Right cardiac atrium (tissue), 5 donors: ENCODE results near the gene SYNE2. TPM values are rescaled to one million over a fixed set of nuclear protein-coding genes. Genes with fewer than 3 reads are reported as not detected.
"Not testable (repeated sequence)": the region's sequence is repeated elsewhere in the genome, so short reads cannot be mapped to it uniquely, and the experiment has no call there.

Source experiments
- ATAC-seq, 2 donors: fragments of 200-7000 bp; cut with Tn5 transposase; one replicate each; pipeline versions ENCODE4 v1.8.0 to v1.9.1; 2020; ENCODE audit warnings: moderate library complexity in 2 of 2, mild to moderate bottlenecking in 1 of 2
- DNase-seq, 3 donors: peaks; one replicate each; pipeline ENCODE4 v3.0.0-alpha.2; 2020
- H3K27ac ChIP-seq: one replicate; pipeline ENCODE4 v1.5.1; 2013; ENCODE audit warnings: mild to moderate bottlenecking, low read length, control low read depth, moderate library complexity
- H3K27me3 ChIP-seq: one replicate; pipeline ENCODE4 v1.6.1; 2013; ENCODE audit not compliant: control insufficient read depth, insufficient read depth
- H3K4me1 ChIP-seq: one replicate; pipeline ENCODE4 v1.6.1; 2013; ENCODE audit warnings: low read length; ENCODE audit not compliant: control insufficient read depth, insufficient read depth
- H3K4me3 ChIP-seq: one replicate; pipeline ENCODE4 v1.5.1; 2013; ENCODE audit warnings: low read length, control low read depth
- H3K9me3 ChIP-seq: one replicate; pipeline ENCODE4 v1.6.1; 2013; ENCODE audit warnings: low read length; ENCODE audit not compliant: control insufficient read depth
- WGBS: extraction: QIAGEN DNeasy Blood & Tissue Kit; methylation state at CpG from one replicate; pipeline ENCODE4 v1.1.7; 2013; 5-methylcytosine and 5-hydroxymethylcytosine counted together
- intact Hi-C, 4 donors: fragments of 100-400 bp; cut with DNase I; formaldehyde crosslinking; loops; one replicate each; pipeline versions ENCODE4 v1.11.0 to v1.14.0; 2022 to 2023
- polyA plus RNA-seq: library from polyadenylated mRNA; stranded (reverse); fragments of 200-250 nt; gene quantifications from one replicate; pipeline ENCODE4 v1.2.3, GENCODE V29; 2013
- total RNA-seq, 4 donors: library from RNA; stranded (reverse); fragmentation: NEBNext Ultra II Directional; extraction: Animal tissue kit (Norgen Biotek cat#: 25700); gene quantifications; one replicate each; pipeline ENCODE4 v1.2.1, GENCODE V29; 2021
- donor health status: healthy with polysubstance abuse.
- donor health status: DM: no; HTN: yes; CAD: no.
- donor health status: DM: no; HTN: no; CAD: no.
- donor health status: DM: no; HTN: yes; CAD: no; lungs with severe emphysema.
- donor health status: DM: yes; HTN: yes; CAD: no.

The SYNE2 gene
- total and polyA plus RNA-seq, 5 donors, result 83.7 to 229 (median 160) TPM

GRCh38 chr14:63870753-63871037 is 17.9 kb downstream of the SYNE2 start:
- 10% methylated on average over 1 of the region's 1 CpG for WGBS
- H3K9me3 ChIP-seq, H3K4me1 ChIP-seq, H3K27me3 ChIP-seq, H3K27ac ChIP-seq, intact Hi-C loops, H3K4me3 ChIP-seq, DNase-seq, ATAC-seq: not testable (repeated sequence)

DNA sequence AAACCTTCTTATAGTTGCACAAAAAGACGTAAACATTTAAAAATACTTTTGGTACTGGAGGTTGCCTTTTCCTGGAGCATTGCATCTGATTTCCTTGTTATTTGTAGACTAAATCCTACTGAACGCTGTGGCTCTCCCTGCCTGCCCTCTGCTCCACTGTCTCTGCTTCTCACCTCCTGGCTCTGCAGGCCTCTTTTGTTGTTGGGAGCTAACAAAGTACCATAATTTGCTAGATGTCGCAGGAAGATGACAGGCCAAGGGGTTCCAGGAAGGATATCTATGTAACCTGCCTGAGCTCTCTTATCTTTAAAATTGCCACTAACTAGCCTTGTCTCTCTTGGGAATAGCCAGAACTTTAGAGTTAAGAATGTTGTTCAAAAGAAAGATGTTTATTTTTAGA is 21.4 kb downstream of the SYNE2 start:
- intact Hi-C loops, result no loop called here
- DNase-seq (no peak), ATAC-seq (peak; percentile 36 to 42)
- H3K27me3 ChIP-seq, result no peaks in the 10 kb centered on the region
- WGBS, result 38% methylated on average over 3 of the region's 3 CpGs
- peaks cover 8% of the 10 kb centered on the region for H3K4me1 ChIP-seq
- no peaks in the 10 kb centered on the region for H3K9me3 ChIP-seq
- H3K27ac ChIP-seq, result peak overlapping the region; percentile 68
- no peak overlapping the region for H3K4me3 ChIP-seq

DNA sequence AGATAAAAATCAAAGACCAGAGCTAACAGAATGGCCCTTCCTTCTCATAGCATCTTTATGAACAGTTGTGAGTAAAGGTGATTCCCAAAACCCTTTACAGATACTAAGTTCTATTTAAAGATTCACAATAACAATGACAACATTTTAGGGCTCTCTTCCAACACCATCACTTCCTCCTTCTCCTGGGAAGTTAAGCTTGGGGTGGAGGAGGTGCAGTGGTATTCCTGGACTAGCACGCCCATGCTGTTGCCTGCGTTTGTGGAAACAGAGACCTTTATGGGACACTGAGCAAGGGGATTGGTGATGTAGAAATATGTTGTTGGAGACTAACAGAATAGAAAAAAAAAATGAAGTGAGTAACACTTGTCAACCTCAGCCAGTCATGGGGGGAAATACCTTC is 22.5 kb downstream of the SYNE2 start:
- ATAC-seq (peak; percentile 67 to 94), DNase-seq (peak in 1 of 3 donors; percentile 23)
- Histone ChIP-seq H3K27ac (no peak overlapping the region), H3K9me3 (no peaks in the 10 kb centered on the region), H3K27me3 (no peaks in the 10 kb centered on the region), H3K4me3 (no peak overlapping the region), H3K4me1 (peaks cover 9% of the 10 kb centered on the region)
- WGBS, result 29% methylated on average over 2 of the region's 2 CpGs
- intact Hi-C loops, result no loop called here

DNA sequence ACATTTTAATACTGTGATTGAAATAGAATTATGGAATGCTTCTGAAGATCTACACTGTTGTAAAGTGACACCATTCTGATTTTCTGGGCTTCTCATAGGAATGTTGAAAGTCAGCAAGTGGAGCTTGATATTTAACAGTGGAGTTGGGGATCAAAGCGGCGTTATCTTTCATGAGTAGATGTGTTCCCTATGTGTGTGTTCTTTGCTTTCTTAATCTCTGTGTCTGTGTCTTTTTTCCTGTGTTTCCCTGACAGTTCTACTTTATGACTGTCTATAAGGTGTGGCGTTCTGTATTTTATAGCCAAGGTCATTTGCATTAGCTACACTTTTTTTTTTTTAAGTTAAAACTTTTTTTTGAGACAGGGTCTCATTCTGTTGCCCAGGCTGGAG is 24.7 kb downstream of the SYNE2 start:
- DNase-seq, result no peak
- Histone ChIP-seq H3K4me1 (peaks cover 9% of the 10 kb centered on the region), H3K27me3 (no peaks in the 10 kb centered on the region), H3K9me3 (no peaks in the 10 kb centered on the region), H3K4me3 (no peak overlapping the region), H3K27ac (peak overlapping the region; percentile 30)
- intact Hi-C loops, result no loop called here
- no peak for ATAC-seq
- 82% methylated on average over 3 of the region's 3 CpGs for WGBS

GRCh38 chr14:63878052-63878451 is 25.2 kb downstream of the SYNE2 start:
- no peak overlapping the region for H3K27ac ChIP-seq
- ATAC-seq (no peak), DNase-seq (no peak)
- H3K9me3 ChIP-seq, result no peaks in the 10 kb centered on the region
- H3K4me1 ChIP-seq, result peaks cover 9% of the 10 kb centered on the region
- WGBS, result 96% methylated on average over 3 of the region's 3 CpGs
- H3K27me3 ChIP-seq, result no peaks in the 10 kb centered on the region
- no peak overlapping the region for H3K4me3 ChIP-seq
- intact Hi-C loops, result no loop called here

DNA sequence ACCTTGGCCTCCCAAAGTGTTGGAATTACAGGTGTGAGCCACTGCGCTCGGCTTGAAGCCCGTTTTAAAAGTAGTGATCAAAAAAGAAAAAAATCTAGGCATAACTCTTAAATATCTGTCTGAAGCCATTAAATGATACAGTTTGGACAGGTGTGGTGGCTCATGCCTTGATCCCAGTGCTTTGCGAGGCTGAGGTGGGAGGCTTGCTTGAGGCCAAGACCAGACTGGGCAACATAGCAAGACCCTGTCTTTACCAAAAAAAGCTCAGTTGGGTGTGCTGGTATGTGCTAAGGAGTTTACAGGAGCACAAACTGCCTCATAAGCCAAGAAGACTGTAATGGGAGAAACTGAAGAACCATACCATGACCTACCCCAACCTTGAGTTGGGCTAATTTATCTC is 26.0 kb downstream of the SYNE2 start:
- 98% methylated on average over 4 of the region's 4 CpGs for WGBS
- Histone ChIP-seq H3K27me3 (no peaks in the 10 kb centered on the region), H3K4me3 (no peak overlapping the region), H3K27ac (no peak overlapping the region), H3K4me1 (peaks cover 8% of the 10 kb centered on the region), H3K9me3 (no peaks in the 10 kb centered on the region)
- DNase-seq (no peak), ATAC-seq (no peak)
- intact Hi-C loops, result no loop called here

- WGBS, result 67% methylated on average over 5 of the region's 5 CpGs
- no peak for DNase-seq
- intact Hi-C loops, result no loop called here
- Histone ChIP-seq H3K27ac (no peak overlapping the region), H3K4me1 (peaks cover 4% of the 10 kb centered on the region), H3K27me3 (no peaks in the 10 kb centered on the region), H3K4me3 (no peak overlapping the region), H3K9me3 (no peaks in the 10 kb centered on the region)
- ATAC-seq, result no peak
Measured at GRCh38 chr14:63881926-63882325, 29.1 kb downstream of the SYNE2 start.

DNA sequence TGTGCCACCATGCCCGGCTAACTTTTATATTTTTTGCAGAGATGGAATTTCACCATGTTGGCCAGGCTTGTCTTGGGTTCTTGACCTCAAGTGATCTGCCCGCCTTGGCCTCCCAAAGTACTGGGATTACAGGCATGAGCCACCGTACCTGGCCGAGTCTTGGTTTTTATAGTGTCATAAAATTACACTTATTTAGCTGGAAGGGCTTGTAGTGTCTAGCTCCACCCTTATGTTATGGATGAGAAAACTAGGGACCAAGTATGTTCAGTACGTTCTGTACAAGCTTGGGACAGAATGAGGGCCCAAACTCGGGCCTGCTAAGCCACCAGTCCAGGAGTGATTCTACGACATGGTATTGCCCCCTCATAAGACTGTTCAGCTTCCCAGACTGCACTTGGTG is 35.1 kb downstream of the SYNE2 start:
- intact Hi-C loops, result no loop called here
- no peak overlapping the region for H3K27ac ChIP-seq
- H3K4me3 ChIP-seq, result no peak overlapping the region
- no peak for ATAC-seq
- H3K9me3 ChIP-seq, result no peaks in the 10 kb centered on the region
- H3K27me3 ChIP-seq, result no peaks in the 10 kb centered on the region
- peaks cover 4% of the 10 kb centered on the region for H3K4me1 ChIP-seq
- WGBS, result 98% methylated on average over 7 of the region's 7 CpGs
- no peak for DNase-seq

- H3K27me3 ChIP-seq, result no peaks in the 10 kb centered on the region
- DNase-seq (no peak), ATAC-seq (no peak)
- H3K4me1 ChIP-seq, result peaks cover 12% of the 10 kb centered on the region
- intact Hi-C loops, result no loop called here
- no peak overlapping the region for H3K4me3 ChIP-seq
- H3K9me3 ChIP-seq, result no peaks in the 10 kb centered on the region
- WGBS, result 75% methylated on average over 1 of the region's 1 CpG
- H3K27ac ChIP-seq, result no peak overlapping the region
Measured at GRCh38 chr14:63890553-63890952, 37.7 kb downstream of the SYNE2 start.

GRCh38 chr14:63891148-63891975 is 38.6 kb downstream of the SYNE2 start:
- intact Hi-C loops, result no loop called here
- 24% methylated on average over 10 of the region's 10 CpGs for WGBS

DNA sequence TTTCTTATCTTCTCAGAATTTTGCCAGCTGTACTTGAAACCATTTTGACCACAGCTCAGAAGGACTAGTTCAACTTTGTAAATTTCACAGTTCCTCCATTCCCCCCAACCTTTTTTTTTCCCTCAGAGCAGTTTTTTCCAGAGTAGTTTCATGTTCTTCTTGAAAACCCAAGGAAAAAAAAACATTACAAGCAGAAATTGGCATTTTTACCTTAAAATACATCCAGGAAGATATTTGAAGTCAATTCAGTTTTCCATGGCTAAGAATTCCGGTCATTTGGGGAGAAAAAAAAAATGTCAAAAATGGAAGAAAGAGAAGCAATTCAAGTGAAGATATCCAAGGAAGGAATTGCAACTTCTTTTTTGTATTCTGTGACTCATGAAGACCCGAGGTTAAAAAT is 39.5 kb downstream of the SYNE2 start:
- DNase-seq, result no peak
- no peaks in the 10 kb centered on the region for H3K9me3 ChIP-seq
- no peak overlapping the region for H3K27ac ChIP-seq
- peaks cover 11% of the 10 kb centered on the region for H3K4me1 ChIP-seq
- intact Hi-C loops, result no loop called here
- no peaks in the 10 kb centered on the region for H3K27me3 ChIP-seq
- ATAC-seq, result no peak
- WGBS, result 45% methylated on average over 2 of the region's 2 CpGs
- no peak overlapping the region for H3K4me3 ChIP-seq

More at GRCh38 chr14:63891148-63891975, 38.6 kb downstream of the SYNE2 start:
- DNase-seq, result peak; percentile 38 to 78 (median 63)
- no peak overlapping the region for H3K4me3 ChIP-seq
- peak in 1 of 2 donors; percentile 37 for ATAC-seq
- H3K4me1 ChIP-seq, result peaks cover 12% of the 10 kb centered on the region
- H3K27ac ChIP-seq, result no peak overlapping the region
- H3K9me3 ChIP-seq, result no peaks in the 10 kb centered on the region
- no peaks in the 10 kb centered on the region for H3K27me3 ChIP-seq
